HCT116 (cell line): ENCODE data around the gene TRIM14. TPM values are rescaled to one million over a fixed set of nuclear protein-coding genes. Genes with fewer than 3 reads are reported as not detected.

Experiments used
- ATAC-seq: fragments of 200-7000 bp; cut with Tn5 transposase; 2 replicates; pipeline ENCODE4 v1.9.1; 2020; ENCODE audit warnings: mild to moderate bottlenecking, moderate library complexity
- BruUV-seq: library from RNA; stranded (reverse); fragments of 400-500 nt; replicated peaks from 2 replicates; lab custom pipeline; 2021; lab: Mats Ljungman, UMichigan
- CTCF ChIA-PET: fragments of 300-600 bp; sonication (Branson Sonifier 250); formaldehyde crosslinking; loops from one replicate; lab custom pipeline; 2021; ENCODE audit warnings: antibody characterized with exemption; lab: Charles Lee
- POLR2A ChIA-PET: fragments of 300-600, 350-600 bp; sonication (Branson Sonifier 250); formaldehyde crosslinking; loops from one replicate; lab custom pipeline; 2021; ENCODE audit warnings: antibody characterized with exemption; lab: Charles Lee
- RAD21 ChIA-PET, 2 experiments: fragments of 300-600 bp; sonication (Branson Sonifier 250); formaldehyde crosslinking; loops; one replicate each; lab custom pipeline; 2023; ENCODE audit warnings: low total read pairs in 2 of 2; ENCODE audit not compliant: uncharacterized antibody in 2 of 2, unreplicated experiment in 2 of 2, low non-redundant PET in 1 of 2; lab: Charles Lee
- DNase-seq: peaks from one replicate; pipeline ENCODE4 v3.0.0-alpha.2; 2010; ENCODE audit warnings: low read depth, low spot score
- H2AFZ ChIP-seq: fragments of 200-600 bp; shearing (Covaris generic), sonication (generic); 2 replicates; pipeline ENCODE4 v1.6.1; 2017; ENCODE audit warnings: low read depth, mixed run types, mixed read lengths, antibody characterized with exemption, low read length; ENCODE audit not compliant: poor library complexity, severe bottlenecking
- H3K27ac ChIP-seq: 2 replicates; pipeline ENCODE4 v1.5.1; 2012; ENCODE audit warnings: low read depth, low read length
- H3K27me3 ChIP-seq: fragments of 200-600 bp; sonication (generic); 2 replicates; pipeline ENCODE4 v1.6.1; 2016; ENCODE audit warnings: mixed run types, low read length, mixed read lengths; ENCODE audit not compliant: insufficient read depth
- H3K36me3 ChIP-seq, 2 experiments: fragments of 200-500 bp in 1 of 2; fragments of 200-600 bp in 1 of 2; sonication (Bioruptor generic) in 1 of 2; sonication (generic) in 1 of 2; 2 replicates each; pipeline versions ENCODE4 v1.5.1 to v1.6.1; 2014 to 2016; ENCODE audit warnings: low read length in 2 of 2, inconsistent platforms in 1 of 2, mixed read lengths in 1 of 2, mixed run types in 1 of 2; ENCODE audit not compliant: insufficient read depth in 2 of 2, control insufficient read depth in 1 of 2
- H3K4me1 ChIP-seq, 2 experiments: fragments of 200-600 bp in 1 of 2; sonication (generic) in 1 of 2; 2 replicates each; pipeline versions ENCODE4 v1.5.1 to v1.6.1; 2012 to 2017; ENCODE audit warnings: low read length in 2 of 2, inconsistent platforms in 1 of 2, mild to moderate bottlenecking in 1 of 2, mixed read lengths in 1 of 2, mixed run types in 1 of 2, moderate library complexity in 1 of 2; ENCODE audit not compliant: insufficient read depth in 2 of 2, control insufficient read depth in 1 of 2
- H3K4me2 ChIP-seq: fragments of 200-600 bp; sonication (generic); 2 replicates; pipeline ENCODE4 v1.6.1; 2017; ENCODE audit warnings: mixed run types, low read length, mixed read lengths
- H3K4me3 ChIP-seq, 2 experiments: fragments of 200-600 bp in 1 of 2; sonication (generic) in 1 of 2; replicated peaks in 1 of 2; 2 replicates each; pipeline ENCODE4 v1.5.1; 2011 to 2016; ENCODE audit warnings: low read length in 2 of 2, control low read depth in 1 of 2, low read depth in 1 of 2, mild to moderate bottlenecking in 1 of 2, mixed read lengths in 1 of 2, mixed run types in 1 of 2
- H3K79me2 ChIP-seq: fragments of 200-600 bp; sonication (generic); 2 replicates; pipeline ENCODE4 v1.6.1; 2017; ENCODE audit warnings: mild to moderate bottlenecking, mixed run types, low read length, moderate library complexity, mixed read lengths; ENCODE audit not compliant: insufficient read depth
- H3K9ac ChIP-seq: fragments of 200-600 bp; sonication (generic); 2 replicates; pipeline ENCODE4 v1.6.1; 2016; ENCODE audit warnings: low read length, mixed read lengths
- H3K9me2 ChIP-seq: fragments of 200-600 bp; sonication (generic), shearing (Covaris generic); 2 replicates; pipeline ENCODE4 v1.6.1; 2017; ENCODE audit warnings: mixed run types, mild to moderate bottlenecking, moderate library complexity; ENCODE audit not compliant: insufficient read depth
- H3K9me3 ChIP-seq, 2 experiments: fragments of 200-500 bp in 1 of 2; fragments of 200-600 bp in 1 of 2; sonication (Bioruptor generic) in 1 of 2; sonication (generic) in 1 of 2; 2 replicates each; pipeline ENCODE4 v1.6.1; 2014 to 2017; ENCODE audit warnings: low read length in 2 of 2, mixed read lengths in 2 of 2, inconsistent platforms in 1 of 2, low read depth in 1 of 2, mild to moderate bottlenecking in 1 of 2, mixed run types in 1 of 2, moderate library complexity in 1 of 2; ENCODE audit not compliant: control insufficient read depth in 1 of 2, insufficient read depth in 1 of 2
- H4K20me1 ChIP-seq: fragments of 200-600 bp; sonication (generic), shearing (Covaris generic); 2 replicates; pipeline ENCODE4 v1.6.1; 2017; ENCODE audit warnings: mixed run types, mild to moderate bottlenecking, moderate library complexity; ENCODE audit not compliant: insufficient read depth
- CEBPB ChIP-seq: IDR thresholded peaks from 2 replicates; pipeline ENCODE4 v1.6.1; 2012; ENCODE audit warnings: low read depth
- CTCF ChIP-seq, 3 experiments: fragments of 200-600 bp in 1 of 3; sonication (generic) in 1 of 3; IDR thresholded peaks in 2 of 3; conservative IDR thresholded peaks in 1 of 3; 2 replicates each; pipeline ENCODE4 v1.5.1; 2012 to 2017; ENCODE audit warnings: low read depth in 2 of 3, low read length in 2 of 3, antibody characterized with exemption in 1 of 3, borderline replicate concordance in 1 of 3, control low read depth in 1 of 3, mild to moderate bottlenecking in 1 of 3, mixed read lengths in 1 of 3, mixed run types in 1 of 3, moderate library complexity in 1 of 3; ENCODE audit not compliant: insufficient read depth in 1 of 3
- EGR1 ChIP-seq: IDR thresholded peaks from 2 replicates; pipeline ENCODE4 v1.6.1; 2012; ENCODE audit warnings: low read depth
- EZH2phosphoT487 ChIP-seq: fragments of 200-600 bp; IDR thresholded peaks from 2 replicates; pipeline ENCODE4 v1.6.1; 2018; ENCODE audit warnings: antibody characterized with exemption, borderline replicate concordance
- JUND ChIP-seq: IDR thresholded peaks from 2 replicates; pipeline ENCODE4 v1.6.1; 2012
- MAX ChIP-seq: IDR thresholded peaks from 2 replicates; pipeline ENCODE4 v1.6.1; 2012
- RAD21 ChIP-seq: IDR thresholded peaks from 2 replicates; pipeline ENCODE4 v1.6.1; 2012; ENCODE audit warnings: low read depth, mild to moderate bottlenecking
- SIN3A ChIP-seq: IDR thresholded peaks from 2 replicates; pipeline ENCODE4 v1.6.1; 2012; ENCODE audit warnings: low read depth
- SP1 ChIP-seq: IDR thresholded peaks from 2 replicates; pipeline ENCODE4 v1.6.1; 2012; ENCODE audit warnings: low read depth
- YY1 ChIP-seq: IDR thresholded peaks from 2 replicates; pipeline ENCODE4 v1.6.1; 2011; ENCODE audit warnings: low read length, low read depth, moderate library complexity, mild to moderate bottlenecking; ENCODE audit not compliant: insufficient replicate concordance; ENCODE audit errors: extremely low read depth
- intact Hi-C: fragments of 100-400 bp; cut with micrococcal nuclease; formaldehyde crosslinking; loops from 2 replicates; pipeline ENCODE4 v1.10.0; 2022
- total RNA-seq: library from RNA; stranded (reverse); gene quantifications from one replicate; pipeline ENCODE4 v1.2.1, GENCODE V29; 2021; ENCODE audit not compliant: unreplicated experiment
- TF ChIP-seq, protein P1 (sequence below): IDR thresholded peaks from 2 replicates; pipeline ENCODE4 v1.6.1; 2012

The TRIM14 gene
- total RNA-seq, 1 experiment from 2014 or later: 24.4 TPM

DNA sequence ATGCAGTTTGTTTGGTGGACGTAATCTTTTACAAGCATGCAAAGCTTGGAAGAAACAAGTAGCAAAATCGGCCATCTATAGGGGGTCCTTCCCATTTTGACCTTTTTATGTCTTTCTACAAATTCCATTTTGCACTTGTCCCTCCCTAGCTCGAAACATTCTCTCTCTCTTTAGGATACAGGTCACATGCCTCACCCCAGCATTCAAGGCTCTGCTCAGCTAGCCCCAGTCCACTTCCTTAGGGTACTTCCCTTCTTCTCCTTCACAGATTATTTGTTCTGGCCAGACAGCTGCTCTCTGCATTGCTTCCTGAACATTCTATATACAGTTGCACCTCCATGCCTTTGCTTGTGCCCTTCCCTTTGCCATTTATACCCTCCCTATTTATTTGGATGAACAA, 31.7 kb upstream of the TRIM14 start (continued):
- no peak for TF ChIP-seq SP1
- TF ChIP-seq RAD21: no peak
- TF ChIP-seq JUND: no peak
- no peak for TF ChIP-seq CTCF (IDR thresholded peaks at IDR 0.05 in 2 of 3, conservative IDR thresholded peaks at IDR 0.05 in 1 of 3; ENCODE audit: borderline replicate concordance in 1 of 3, insufficient read depth in 1 of 3, low read depth in 2 of 3, low read length in 2 of 3)
- no peak for TF ChIP-seq MAX
- no peak for TF ChIP-seq EGR1

GRCh38 chr9:98150164-98150563, 31.1 kb upstream of the TRIM14 start:
- Histone ChIP-seq H3K4me2 (no peak overlapping the region), H3K27me3 (no peaks in the 10 kb centered on the region), H3K27ac (no peak overlapping the region), H4K20me1 (no peaks in the 10 kb centered on the region), H3K79me2 (no peaks in the 10 kb centered on the region), H3K4me3 (no peak overlapping the region), H3K9me2 (no peaks in the 10 kb centered on the region), H2AFZ (no peak overlapping the region), H3K4me1 (peaks cover 6 to 11% of the 10 kb centered on the region in 2 experiments; a peak in 3 of 4 replicates), H3K9ac (no peak overlapping the region), H3K9me3 (no peaks in the 10 kb centered on the region), H3K36me3 (no peaks in the 10 kb centered on the region)
- no TSS peak for BruUV-seq
- ATAC-seq: no peak
- ChIA-PET CTCF (no interaction called here), RAD21 (no interaction called here), POLR2A (no interaction called here)
- TF ChIP-seq CEBPB (no peak), EZH2phosphoT487 (no peak), RAD21 (no peak), SIN3A (no peak), YY1 (no peak)
- TF ChIP-seq, protein P1, sequence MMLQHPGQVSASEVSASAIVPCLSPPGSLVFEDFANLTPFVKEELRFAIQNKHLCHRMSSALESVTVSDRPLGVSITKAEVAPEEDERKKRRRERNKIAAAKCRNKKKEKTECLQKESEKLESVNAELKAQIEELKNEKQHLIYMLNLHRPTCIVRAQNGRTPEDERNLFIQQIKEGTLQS: no peak
- intact Hi-C loops: no loop called here
- no peak for DNase-seq
